ENCODE measurements around the gene ADGRF1.

GRCh38 chr6:47061309-47062300 is 19.5 kb upstream of the ADGRF1 start:
- no peak for TF ChIP-seq CTCF (IDR thresholded peaks at IDR 0.05)
- TF ChIP-seq POLR2A (IDR thresholded peaks at IDR 0.05): no peak
- TF ChIP-seq EP300 (IDR thresholded peaks at IDR 0.05): no peak
- peak in 1 of 3 donors; percentile 63 for TF ChIP-seq POLR2AphosphoS5 (IDR thresholded peaks at IDR 0.05)

Measured in stomach (tissue), 4 donors.